Mesendoderm (in vitro differentiated cells): ENCODE results near the gene TOMM34.

Source experiments
- DNase-seq: peaks from one replicate; pipeline ENCODE4 v3.0.0; 2013
- H2AK5ac ChIP-seq: 2 replicates; pipeline ENCODE4 v1.6.1; 2013; ENCODE audit warnings: low read length, inconsistent platforms
- H2BK120ac ChIP-seq: 2 replicates; pipeline ENCODE4 v1.6.1; 2013; ENCODE audit warnings: low read depth, mild to moderate bottlenecking, low read length, moderate library complexity, mixed read lengths
- H2BK15ac ChIP-seq: replicated peaks from 2 replicates; pipeline ENCODE4 v1.6.1; 2013; ENCODE audit warnings: low read depth, mild to moderate bottlenecking, moderate library complexity
- H2BK5ac ChIP-seq: 2 replicates; pipeline ENCODE4 v1.6.1; 2013; ENCODE audit warnings: low read length, inconsistent platforms
- H3K18ac ChIP-seq: 2 replicates; pipeline ENCODE4 v1.6.1; 2013; ENCODE audit warnings: mild to moderate bottlenecking, low read length, mixed read lengths
- H3K23ac ChIP-seq: one replicate; pipeline ENCODE4 v1.6.1; 2013; ENCODE audit warnings: low read length
- H3K27ac ChIP-seq: 2 replicates; pipeline ENCODE4 v1.5.1; 2013; ENCODE audit warnings: low read depth, mild to moderate bottlenecking, inconsistent platforms, low read length, moderate library complexity
- H3K27me3 ChIP-seq: 2 replicates; pipeline ENCODE4 v1.6.1; 2013; ENCODE audit warnings: low read length, control low read depth, mild to moderate bottlenecking, inconsistent platforms; ENCODE audit not compliant: insufficient read depth, poor library complexity
- H3K36me3 ChIP-seq: 2 replicates; pipeline ENCODE4 v1.6.1; 2013; ENCODE audit warnings: low read length, inconsistent platforms; ENCODE audit not compliant: control insufficient read depth, insufficient read depth
- H3K4ac ChIP-seq: one replicate; pipeline ENCODE4 v1.6.1; 2013; ENCODE audit warnings: low read depth, mild to moderate bottlenecking, low read length, moderate library complexity
- H3K4me1 ChIP-seq: 2 replicates; pipeline ENCODE4 v1.6.1; 2013; ENCODE audit warnings: low read depth, low read length, inconsistent platforms; ENCODE audit not compliant: control insufficient read depth
- H3K4me2 ChIP-seq: 2 replicates; pipeline ENCODE4 v1.6.1; 2013; ENCODE audit warnings: low read length
- H3K4me3 ChIP-seq: 2 replicates; pipeline ENCODE4 v1.5.1; 2013; ENCODE audit warnings: mild to moderate bottlenecking, low read length
- H3K56ac ChIP-seq: one replicate; pipeline ENCODE4 v1.6.1; 2013; ENCODE audit warnings: low read length
- H3K79me1 ChIP-seq: 2 replicates; pipeline ENCODE4 v1.6.1; 2013; ENCODE audit warnings: low read length, inconsistent platforms
- H3K79me2 ChIP-seq: 2 replicates; pipeline ENCODE4 v1.6.1; 2013; ENCODE audit warnings: mild to moderate bottlenecking, low read length; ENCODE audit not compliant: control insufficient read depth, insufficient read depth
- H3K9ac ChIP-seq: 2 replicates; pipeline ENCODE4 v1.6.1; 2013; ENCODE audit warnings: low read length, inconsistent platforms
- H4K5ac ChIP-seq: one replicate; pipeline ENCODE4 v1.6.1; 2013; ENCODE audit warnings: low read length
- H4K8ac ChIP-seq: one replicate; pipeline ENCODE4 v1.6.1; 2013; ENCODE audit warnings: low read depth, mild to moderate bottlenecking, control low read depth, low read length, moderate library complexity
- WGBS: extraction: QIAGEN DNeasy Blood & Tissue Kit; methylation state at CpG from one replicate; pipeline ENCODE4 v1.1.7; 2013; ENCODE audit warnings: low lambda C conversion rate, missing lambda C conversion rate; ENCODE audit not compliant: insufficient coverage; ENCODE audit errors: extremely low coverage; 5-methylcytosine and 5-hydroxymethylcytosine counted together

Gene TOMM34

GRCh38 chr20:44976698-44977097, 16.5 kb upstream of the TOMM34 start:
- no CpG with 5 or more reads among the region's 4 CpGs for WGBS
- H3K36me3 ChIP-seq = no peaks in the 10 kb centered on the region
- no peak overlapping the region for H4K8ac ChIP-seq
- H2BK120ac ChIP-seq = no peak overlapping the region
- H2BK15ac ChIP-seq = no peak overlapping the region
- no peak overlapping the region for H3K4ac ChIP-seq
- no peak overlapping the region for H3K27ac ChIP-seq
- H3K79me2 ChIP-seq = no peaks in the 10 kb centered on the region
- H3K9ac ChIP-seq = no peak overlapping the region
- H3K18ac ChIP-seq = no peak overlapping the region
- H3K4me3 ChIP-seq = no peak overlapping the region
- no peak overlapping the region for H4K5ac ChIP-seq
- no peaks in the 10 kb centered on the region for H3K79me1 ChIP-seq
- H3K56ac ChIP-seq = no peak overlapping the region
- DNase-seq = no peak
- no peak overlapping the region for H2BK5ac ChIP-seq
- H3K4me1 ChIP-seq = no peaks in the 10 kb centered on the region
- no peak overlapping the region for H3K4me2 ChIP-seq
- no peak overlapping the region for H2AK5ac ChIP-seq
- no peaks in the 10 kb centered on the region for H3K27me3 ChIP-seq
- no peak overlapping the region for H3K23ac ChIP-seq

GRCh38 chr20:44973053-44973452, 12.9 kb upstream of the TOMM34 start:
- Histone ChIP-seq H3K27ac (no peak overlapping the region), H2BK120ac (no peak overlapping the region), H3K79me1 (peaks cover 2% of the 10 kb centered on the region), H3K56ac (no peak overlapping the region), H3K36me3 (no peaks in the 10 kb centered on the region), H3K4me3 (no peak overlapping the region), H3K4me2 (no peak overlapping the region), H2BK5ac (no peak overlapping the region), H3K4me1 (no peaks in the 10 kb centered on the region), H3K79me2 (peaks cover 7% of the 10 kb centered on the region), H2AK5ac (no peak overlapping the region), H4K8ac (no peak overlapping the region), H3K4ac (no peak overlapping the region), H3K27me3 (no peaks in the 10 kb centered on the region), H3K18ac (no peak overlapping the region), H3K9ac (no peak overlapping the region), H4K5ac (no peak overlapping the region), H2BK15ac (no peak overlapping the region), H3K23ac (no peak overlapping the region)
- no peak for DNase-seq
- WGBS = no CpG with 5 or more reads among the region's 2 CpGs

- H3K4me3 ChIP-seq = no peak overlapping the region
- no peaks in the 10 kb centered on the region for H3K36me3 ChIP-seq
- no peak overlapping the region for H3K23ac ChIP-seq
- no peak overlapping the region for H3K18ac ChIP-seq
- H2AK5ac ChIP-seq = no peak overlapping the region
- H3K27me3 ChIP-seq = no peaks in the 10 kb centered on the region
- H3K9ac ChIP-seq = no peak overlapping the region
- H2BK15ac ChIP-seq = no peak overlapping the region
- H3K56ac ChIP-seq = no peak overlapping the region
- no peak for DNase-seq
- H3K4me2 ChIP-seq = no peak overlapping the region
- H2BK120ac ChIP-seq = no peak overlapping the region
- H3K4ac ChIP-seq = no peak overlapping the region
- H3K27ac ChIP-seq = no peak overlapping the region
- peaks cover 16% of the 10 kb centered on the region for H3K79me2 ChIP-seq
- peaks cover 10% of the 10 kb centered on the region for H3K79me1 ChIP-seq
- H4K8ac ChIP-seq = no peak overlapping the region
- no peak overlapping the region for H4K5ac ChIP-seq
- WGBS = no CpG with 5 or more reads among the region's 1 CpG
- peaks cover 5% of the 10 kb centered on the region for H3K4me1 ChIP-seq
- no peak overlapping the region for H2BK5ac ChIP-seq
These were observed 10.1 kb upstream of the TOMM34 start for GRCh38 chr20:44970243-44970757.

- no peak overlapping the region for H4K5ac ChIP-seq
- no peak for DNase-seq
- no peak overlapping the region for H3K27ac ChIP-seq
These were observed 9.2 kb upstream of the TOMM34 start for GRCh38 chr20:44969300-44969894.

GRCh38 chr20:44967207-44967807, 7.1 kb upstream of the TOMM34 start:
- Histone ChIP-seq H3K23ac (no peak overlapping the region), H3K4me2 (peak overlapping the region; percentile 39), H3K56ac (peak overlapping the region; percentile 95), H2BK120ac (no peak overlapping the region), H3K18ac (no peak overlapping the region), H2BK5ac (no peak overlapping the region), H3K27ac (no peak overlapping the region), H3K9ac (peak overlapping the region; percentile 94), H3K4me3 (peak overlapping the region; percentile 90), H4K5ac (no peak overlapping the region), H3K36me3 (no peaks in the 10 kb centered on the region), H3K4ac (no peak overlapping the region), H3K79me1 (peaks cover 10% of the 10 kb centered on the region), H3K79me2 (peaks cover 16% of the 10 kb centered on the region), H4K8ac (no peak overlapping the region), H3K4me1 (peaks cover 5% of the 10 kb centered on the region), H3K27me3 (no peaks in the 10 kb centered on the region), H2BK15ac (no peak overlapping the region), H2AK5ac (no peak overlapping the region)
- no peak for DNase-seq
- WGBS = no CpG with 5 or more reads among the region's 5 CpGs

More at GRCh38 chr20:44969300-44969894, 9.2 kb upstream of the TOMM34 start:
- Histone ChIP-seq H3K27me3 (no peaks in the 10 kb centered on the region), H3K36me3 (no peaks in the 10 kb centered on the region), H3K9ac (no peak overlapping the region), H2BK5ac (no peak overlapping the region), H3K79me2 (peaks cover 16% of the 10 kb centered on the region), H2BK120ac (no peak overlapping the region), H3K23ac (no peak overlapping the region), H3K4me3 (no peak overlapping the region), H3K4me2 (no peak overlapping the region), H3K56ac (no peak overlapping the region), H2AK5ac (no peak overlapping the region), H2BK15ac (no peak overlapping the region), H3K18ac (no peak overlapping the region), H3K4ac (no peak overlapping the region), H3K4me1 (peaks cover 5% of the 10 kb centered on the region), H3K79me1 (peaks cover 10% of the 10 kb centered on the region), H4K8ac (no peak overlapping the region)
- WGBS = no CpG with 5 or more reads among the region's 3 CpGs
